RKO (cell line): ENCODE measurements around the gene FITM2.
"Not testable (repeated sequence)": the region's sequence is repeated elsewhere in the genome, so short reads cannot be mapped to it uniquely, and the experiment has no call there.

Experiments
- DNase-seq: peaks from one replicate; pipeline ENCODE4 v3.0.0-alpha.2; 2016; ENCODE audit warnings: low spot score

Gene FITM2, protein sequence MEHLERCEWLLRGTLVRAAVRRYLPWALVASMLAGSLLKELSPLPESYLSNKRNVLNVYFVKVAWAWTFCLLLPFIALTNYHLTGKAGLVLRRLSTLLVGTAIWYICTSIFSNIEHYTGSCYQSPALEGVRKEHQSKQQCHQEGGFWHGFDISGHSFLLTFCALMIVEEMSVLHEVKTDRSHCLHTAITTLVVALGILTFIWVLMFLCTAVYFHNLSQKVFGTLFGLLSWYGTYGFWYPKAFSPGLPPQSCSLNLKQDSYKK

GRCh38 chr20:44310664-44311639 lies at the start of gene FITM2:
Gene FITM2 (minus strand): TSS chr20:44311202. CDS start chr20:44311148, 54 bp downstream.
- DNase-seq: peak; percentile 97

DNA sequence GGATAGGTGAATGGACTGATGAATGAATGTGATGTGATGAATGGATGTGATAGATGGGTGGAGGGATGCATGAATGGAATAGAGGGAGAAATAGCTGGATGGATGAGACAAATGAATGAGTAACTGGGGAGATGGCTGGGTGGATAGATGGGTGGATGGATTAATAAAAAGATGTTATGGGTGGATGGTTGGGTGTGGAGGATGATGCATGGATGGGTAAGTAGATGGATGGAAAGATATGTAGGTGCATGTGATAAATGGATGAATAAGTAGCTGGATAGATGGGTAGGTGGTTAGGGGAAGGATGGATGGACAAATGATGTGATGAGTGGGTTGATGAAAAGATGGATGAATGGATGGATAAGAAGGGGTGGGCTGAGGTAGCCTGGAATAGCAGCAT lies 49.2 kb upstream of the FITM2 start:
- DNase-seq: no peak

DNA sequence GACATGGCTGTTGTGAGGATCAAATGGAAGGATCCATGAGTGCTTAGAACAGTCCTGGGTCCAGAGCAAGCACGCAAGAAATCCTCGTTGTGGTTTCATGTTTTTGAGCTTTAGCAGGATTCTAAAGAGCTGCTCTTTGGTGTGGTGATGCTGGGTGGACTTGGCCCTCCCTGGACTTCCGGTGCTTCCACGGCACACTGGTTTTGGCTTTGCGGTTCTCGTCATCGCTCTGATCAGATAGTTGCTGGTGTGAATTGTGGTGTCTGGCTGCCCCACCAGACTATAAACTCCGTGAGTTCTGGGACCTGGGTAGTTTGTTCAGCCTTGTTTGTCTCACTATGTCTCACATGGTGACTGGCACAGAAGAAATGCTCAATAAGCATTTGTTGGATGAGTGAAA lies 47.8 kb upstream of the FITM2 start:
- DNase-seq: no peak

- no peak for DNase-seq
Measured at GRCh38 chr20:44357555-44358125, 46.6 kb upstream of the FITM2 start.

- DNase-seq: no peak
Measured at GRCh38 chr20:44357020-44357419, 46.0 kb upstream of the FITM2 start.

GRCh38 chr20:44356353-44356723 lies 45.3 kb upstream of the FITM2 start:
- DNase-seq: no peak

DNA sequence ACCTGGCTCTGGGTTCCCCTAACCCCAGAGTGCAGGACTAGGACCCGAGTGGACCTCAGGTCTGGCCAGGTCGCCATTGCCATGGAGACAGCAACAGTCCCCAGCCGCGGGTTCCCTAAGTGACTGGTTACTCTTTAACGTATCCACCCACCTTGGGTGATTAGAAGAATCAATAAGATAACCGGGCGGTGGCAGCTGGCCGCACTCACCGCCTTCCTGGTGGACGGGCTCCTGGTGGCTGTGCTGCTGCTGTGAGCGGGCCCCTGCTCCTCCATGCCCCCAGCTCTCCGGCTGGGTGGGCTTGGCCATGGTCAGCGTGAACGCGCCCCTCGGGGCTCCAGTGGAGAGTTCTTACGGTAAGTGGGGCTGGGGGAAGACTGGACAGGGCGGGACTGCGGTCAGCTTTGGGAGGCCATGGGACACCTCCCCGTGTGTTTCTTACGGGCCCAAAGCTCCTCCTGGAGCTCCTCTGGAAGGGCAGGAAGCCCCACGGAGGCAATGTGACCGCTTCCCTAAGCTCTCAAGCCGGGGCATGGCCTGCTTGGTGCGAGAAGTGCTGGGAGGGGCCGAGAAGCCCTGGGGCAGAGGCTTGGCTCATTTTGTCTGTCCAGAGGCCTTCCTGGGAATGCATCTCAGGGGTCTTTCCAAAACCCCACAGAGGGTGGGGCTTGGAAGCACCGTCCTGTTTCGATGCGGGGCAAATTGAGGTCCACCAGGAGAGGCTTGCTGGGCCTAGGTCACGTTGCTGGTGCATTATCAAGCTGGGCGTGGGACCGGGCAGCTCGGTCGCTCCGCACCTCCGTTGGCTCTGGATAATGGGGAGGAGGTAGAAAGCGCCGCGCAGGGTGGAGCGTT lies 44.7 kb upstream of the FITM2 start, which contains the start of gene HNF4A:
Gene HNF4A (plus strand): TSS at position 202 of the 855 bp plus-strand sequence. CDS start 106 bp downstream, at position 308.
- DNase-seq: no peak

DNA sequence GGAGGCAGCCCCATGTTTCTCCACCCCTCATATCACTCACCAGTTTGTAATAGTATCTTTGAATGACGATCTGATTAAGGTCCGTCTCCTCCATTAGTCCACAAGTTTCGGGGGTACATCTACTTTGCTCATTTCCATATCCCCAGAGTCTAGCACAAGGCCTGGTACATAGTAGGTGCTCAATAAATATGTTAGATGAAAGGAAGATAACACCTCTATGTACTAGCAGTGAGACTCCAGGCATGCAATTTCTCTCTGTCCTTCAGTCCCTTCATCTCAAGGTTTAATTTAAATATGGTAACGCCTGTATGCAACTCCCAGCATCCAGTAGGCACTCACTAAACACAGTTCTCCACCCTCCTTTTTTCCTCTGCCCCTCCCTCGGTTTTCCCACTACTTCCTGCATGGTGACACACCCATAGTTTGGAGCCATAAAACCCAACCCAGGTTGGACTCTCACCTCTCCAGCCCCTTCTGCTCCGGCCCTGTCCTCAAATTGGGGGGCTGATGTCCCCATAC lies 44.0 kb upstream of the FITM2 start:
- no peak for DNase-seq

GRCh38 chr20:44350567-44350966 lies 39.6 kb upstream of the FITM2 start:
- no peak for DNase-seq

- no peak for DNase-seq
Measured at GRCh38 chr20:44349349-44349748, 38.3 kb upstream of the FITM2 start.

- DNase-seq: no peak
Measured at GRCh38 chr20:44348168-44348659, 37.2 kb upstream of the FITM2 start.

DNA sequence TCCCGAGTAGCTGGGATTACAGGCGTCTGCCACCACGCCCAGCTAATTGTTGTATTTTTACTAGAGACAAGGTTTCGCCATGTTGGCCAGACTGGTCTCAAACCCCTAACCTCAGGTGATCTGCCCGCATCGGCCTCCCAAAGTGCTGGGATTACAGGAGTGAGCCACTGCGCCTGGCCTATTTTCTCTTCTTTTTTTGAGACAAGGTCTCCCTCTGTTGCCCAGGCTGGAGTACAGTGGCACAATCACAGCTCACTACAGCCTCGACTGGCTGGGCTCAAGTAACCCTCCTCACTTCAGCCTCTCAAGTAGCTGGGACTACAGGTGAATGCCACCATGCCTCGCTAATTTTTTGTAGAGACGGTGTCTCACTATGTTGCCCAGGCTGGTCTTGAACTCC lies 34.9 kb upstream of the FITM2 start:
- DNase-seq: not testable (repeated sequence)

DNA sequence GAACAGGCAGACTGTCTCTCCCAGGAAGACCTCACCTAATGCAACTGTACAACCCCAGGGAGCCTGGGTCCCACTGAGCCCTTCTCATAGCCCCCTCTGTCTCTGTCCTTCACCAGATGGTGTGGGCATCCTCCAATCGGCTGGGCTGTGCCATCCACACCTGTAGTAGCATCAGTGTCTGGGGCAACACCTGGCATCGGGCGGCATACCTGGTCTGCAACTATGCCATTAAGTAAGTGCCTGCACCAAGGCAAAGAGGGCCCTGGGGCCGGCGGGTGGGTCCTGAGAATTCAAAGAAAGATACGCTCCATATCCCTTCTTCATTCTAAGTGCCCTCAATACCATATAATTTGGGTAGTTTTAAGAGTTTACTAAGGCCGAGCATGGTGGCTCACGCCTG lies 34.1 kb upstream of the FITM2 start:
- no peak for DNase-seq

DNA sequence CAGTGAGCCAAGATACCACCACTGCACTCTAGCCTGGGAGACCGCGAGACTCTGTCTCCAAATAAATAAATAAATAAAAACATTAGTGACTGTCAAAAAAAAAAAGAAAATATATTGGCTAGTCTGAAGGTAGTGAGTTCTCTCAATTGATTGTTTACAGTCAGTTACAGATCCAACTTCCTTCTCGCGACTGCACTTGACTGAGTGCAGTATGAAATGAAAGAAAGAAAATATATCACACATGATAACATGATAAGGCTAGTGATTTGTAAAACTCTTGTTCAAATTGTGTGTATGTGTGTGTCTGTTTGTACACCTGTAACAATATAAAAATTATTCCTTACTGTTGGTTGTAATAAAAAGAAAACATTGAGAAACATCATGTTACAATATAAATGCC lies 33.7 kb upstream of the FITM2 start:
- DNase-seq: no peak

DNA sequence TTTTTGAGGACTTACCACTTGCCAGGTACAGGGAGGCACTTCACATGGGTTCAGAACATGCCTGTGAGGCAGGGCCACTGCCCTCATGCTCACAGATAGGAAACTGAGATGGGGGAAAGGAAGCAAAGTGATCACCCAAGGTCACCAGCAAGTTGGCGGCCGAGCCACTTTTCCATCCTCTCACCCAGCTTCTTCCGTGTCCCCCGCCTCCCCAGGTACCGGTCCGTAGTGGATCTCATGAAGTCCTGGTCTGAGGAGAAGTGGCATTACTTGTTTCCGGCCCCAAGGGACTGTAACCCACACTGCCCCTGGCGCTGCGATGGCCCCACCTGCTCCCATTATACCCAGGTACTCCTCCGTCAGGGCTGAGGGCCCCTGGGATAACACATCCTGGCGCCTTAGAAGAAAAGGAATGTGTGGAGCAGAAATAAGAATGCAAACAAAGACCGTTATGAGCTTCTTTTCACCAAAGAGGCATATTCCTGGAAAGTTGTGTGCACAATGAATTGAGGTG lies 32.2 kb upstream of the FITM2 start:
- no peak for DNase-seq

GRCh38 chr20:44342248-44342647 lies 31.2 kb upstream of the FITM2 start:
- DNase-seq: no peak

GRCh38 chr20:44336725-44337380 lies 25.9 kb upstream of the FITM2 start, which contains the start of gene R3HDML:
Gene R3HDML (plus strand): TSS chr20:44337043. CDS start chr20:44337158, 115 bp downstream.
- DNase-seq: no peak

DNA sequence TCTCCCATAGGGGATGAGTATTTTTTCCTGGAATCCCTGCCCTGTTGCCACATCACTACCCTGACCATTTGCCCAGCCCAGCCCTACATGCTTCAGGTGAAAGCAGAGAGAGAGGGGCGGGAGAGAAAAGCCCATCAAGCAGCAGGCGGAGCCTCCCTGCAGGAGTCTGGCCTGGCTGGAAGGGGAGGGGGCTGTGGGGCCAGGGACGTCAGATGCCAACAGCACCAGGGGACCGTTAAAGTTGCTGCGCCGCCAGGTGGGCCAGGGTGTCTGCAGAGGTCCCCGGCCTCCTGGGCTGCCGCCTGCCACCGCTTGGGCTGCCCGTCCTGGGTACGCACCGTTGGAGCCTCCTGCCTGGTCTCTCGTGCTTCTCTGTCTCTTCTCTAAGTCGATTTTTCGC lies 25.1 kb upstream of the FITM2 start:
- DNase-seq: no peak

DNA sequence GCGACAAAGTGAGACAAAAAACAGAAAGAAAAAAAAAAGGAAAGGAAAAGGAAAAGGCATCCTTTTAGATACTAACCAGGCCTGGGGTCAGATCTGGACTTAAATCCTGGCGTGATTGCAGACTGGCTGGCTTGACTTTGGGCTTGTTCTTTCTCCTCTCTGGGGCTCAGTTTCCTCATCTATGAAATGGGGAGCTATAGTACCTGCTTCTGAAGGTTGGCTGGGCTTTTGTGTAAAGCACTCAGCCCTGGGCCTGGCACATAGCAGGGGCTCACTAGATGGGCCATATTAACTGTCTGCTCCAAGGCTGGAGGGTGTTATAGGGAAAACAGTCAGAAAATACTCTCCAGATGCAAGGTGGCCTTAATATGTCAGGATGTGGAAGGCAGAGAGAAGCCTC lies 24.7 kb upstream of the FITM2 start:
- no peak for DNase-seq

DNA sequence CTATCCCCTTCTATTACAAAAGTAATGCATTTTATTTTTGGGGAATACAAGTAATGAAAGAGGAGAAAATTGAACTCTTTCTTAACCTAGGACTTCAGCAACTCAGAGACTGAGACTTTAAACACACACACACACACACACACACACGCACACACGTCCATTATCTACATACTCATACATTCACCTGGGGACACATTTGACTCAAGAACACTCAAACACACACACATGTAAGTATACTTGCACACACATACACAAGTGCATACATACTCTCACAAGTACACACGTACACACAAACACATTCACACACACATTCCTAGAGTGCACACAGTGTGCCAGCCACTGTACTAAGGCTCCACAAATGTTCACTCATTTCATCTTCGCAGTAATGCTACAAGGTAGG lies 23.7 kb upstream of the FITM2 start:
- DNase-seq: no peak

GRCh38 chr20:44334306-44334705 lies 23.3 kb upstream of the FITM2 start:
- no peak for DNase-seq
